Uterus (tissue), 4 donors: ENCODE measurements around the gene PSMC3. TPM values are rescaled to one million over a fixed set of nuclear protein-coding genes. Genes with fewer than 3 reads are reported as not detected.

Experiments used
- DNase-seq, 2 donors: peaks; one replicate each; pipeline ENCODE4 v3.0.0-alpha.2; 2019 to 2020
- H3K27ac ChIP-seq, 2 donors: fragments of 200-600 bp; sonication (generic); 1 replicate in 1 of 2; 2 replicates in 1 of 2; pipeline ENCODE4 v1.5.1; 2016 to 2018
- H3K27me3 ChIP-seq, 2 donors: fragments of 200-600 bp; sonication (generic); one replicate each; pipeline ENCODE4 v1.5.1; 2018 to 2019; ENCODE audit warnings: control low read depth in 1 of 2
- H3K36me3 ChIP-seq, 2 donors: fragments of 200-600 bp; sonication (generic); one replicate each; pipeline ENCODE4 v1.5.1; 2019; ENCODE audit warnings: control low read depth in 1 of 2
- H3K4me1 ChIP-seq, 2 donors: fragments of 200-600 bp; sonication (generic); one replicate each; pipeline ENCODE4 v1.5.1; 2018 to 2019; ENCODE audit warnings: control low read depth in 1 of 2
- H3K4me3 ChIP-seq, 2 donors: fragments of 200-600 bp; sonication (generic); 1 replicate in 1 of 2; 2 replicates in 1 of 2; pipeline ENCODE4 v1.5.1; 2018 to 2019; ENCODE audit warnings: mild to moderate bottlenecking in 1 of 2
- H3K9me3 ChIP-seq, 2 donors: fragments of 200-600 bp; sonication (generic); one replicate each; pipeline ENCODE4 v1.5.1; 2019; ENCODE audit warnings: control low read depth in 1 of 2
- POLR2A ChIP-seq, 2 donors: fragments of 450-650 bp; IDR thresholded peaks; one replicate each; pipeline ENCODE4 v1.6.1; 2016; ENCODE audit warnings: antibody characterized with exemption in 2 of 2, mild to moderate bottlenecking in 1 of 2, moderate library complexity in 1 of 2
- intact Hi-C: fragments of 100-400 bp; cut with DNase I; formaldehyde crosslinking; loops from one replicate; pipeline ENCODE4 v1.15.1; 2023; ENCODE audit warnings: low total_unique reads
- total RNA-seq, 4 donors: library from RNA; depleted of rRNA in 3 of 4; stranded (reverse); fragments of >200 nt in 3 of 4; gene quantifications; one replicate each; pipeline versions ENCODE4 v1.1.0 to v1.2.4, GENCODE V29; 2014 to 2023
- TF ChIP-seq, protein P1 (sequence below), 4 experiments: fragments of 200-600 bp in 2 of 4; fragments of 450-650 bp in 2 of 4; sonication (generic) in 2 of 4; IDR thresholded peaks; one replicate each; pipeline ENCODE4 v1.5.1; 2016 to 2019; ENCODE audit warnings: antibody characterized with exemption in 4 of 4, mild to moderate bottlenecking in 2 of 4, moderate library complexity in 1 of 4
- donor health status: DM: yes; HTN: yes; CAD: no.

The PSMC3 gene
- total RNA-seq, 4 donors from 2014 or later, result 43.8 to 161 (median 96.2) TPM

DNA sequence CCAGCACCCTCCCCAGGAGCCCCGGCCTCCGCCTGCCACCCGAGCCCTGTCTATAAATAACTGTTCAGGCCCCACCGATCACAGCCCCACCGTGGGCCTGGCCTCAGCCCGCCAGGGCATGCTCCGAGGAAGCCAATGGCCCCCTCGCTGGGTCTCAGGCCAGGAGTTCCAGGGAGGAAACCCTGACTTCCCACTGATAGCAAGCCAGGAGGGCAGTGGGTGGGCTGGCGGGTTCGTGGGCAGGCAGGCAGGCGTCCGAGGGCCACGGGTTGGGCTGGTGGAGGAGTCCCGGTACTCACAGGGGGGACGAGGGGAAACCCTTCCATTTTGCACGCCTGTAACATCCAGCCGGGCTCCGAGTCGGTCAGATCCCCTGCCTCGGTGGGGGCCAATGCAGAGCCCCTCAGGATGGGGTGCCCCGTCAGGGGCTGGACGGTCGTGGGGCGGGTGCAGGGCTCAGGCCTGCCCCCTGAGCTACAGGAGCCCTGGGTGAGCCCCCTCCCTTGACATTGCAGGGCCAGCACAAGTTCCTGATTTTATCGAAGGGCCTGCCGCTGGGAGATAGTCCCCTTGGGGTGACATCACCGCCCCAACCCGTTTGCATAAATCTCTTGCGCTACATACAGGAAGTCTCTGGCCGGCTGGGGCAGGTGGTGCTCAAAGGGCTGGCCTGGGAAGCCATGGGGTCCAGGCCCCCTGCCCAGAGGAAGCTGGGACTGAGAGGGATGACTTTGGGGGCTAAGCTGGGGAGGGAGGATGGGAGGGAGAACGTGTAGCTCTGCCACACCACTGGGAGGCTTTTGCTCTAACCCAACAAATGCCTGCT is 48.0 kb downstream of the PSMC3 start, which contains the start of gene SPI1:
TSS of gene SPI1 (minus strand) at position 538 of the 826 bp plus-strand sequence. CDS start at position 344, 194 bp downstream.
- no peak for TF ChIP-seq POLR2A (IDR thresholded peaks at IDR 0.05)
- TF ChIP-seq, protein P1, sequence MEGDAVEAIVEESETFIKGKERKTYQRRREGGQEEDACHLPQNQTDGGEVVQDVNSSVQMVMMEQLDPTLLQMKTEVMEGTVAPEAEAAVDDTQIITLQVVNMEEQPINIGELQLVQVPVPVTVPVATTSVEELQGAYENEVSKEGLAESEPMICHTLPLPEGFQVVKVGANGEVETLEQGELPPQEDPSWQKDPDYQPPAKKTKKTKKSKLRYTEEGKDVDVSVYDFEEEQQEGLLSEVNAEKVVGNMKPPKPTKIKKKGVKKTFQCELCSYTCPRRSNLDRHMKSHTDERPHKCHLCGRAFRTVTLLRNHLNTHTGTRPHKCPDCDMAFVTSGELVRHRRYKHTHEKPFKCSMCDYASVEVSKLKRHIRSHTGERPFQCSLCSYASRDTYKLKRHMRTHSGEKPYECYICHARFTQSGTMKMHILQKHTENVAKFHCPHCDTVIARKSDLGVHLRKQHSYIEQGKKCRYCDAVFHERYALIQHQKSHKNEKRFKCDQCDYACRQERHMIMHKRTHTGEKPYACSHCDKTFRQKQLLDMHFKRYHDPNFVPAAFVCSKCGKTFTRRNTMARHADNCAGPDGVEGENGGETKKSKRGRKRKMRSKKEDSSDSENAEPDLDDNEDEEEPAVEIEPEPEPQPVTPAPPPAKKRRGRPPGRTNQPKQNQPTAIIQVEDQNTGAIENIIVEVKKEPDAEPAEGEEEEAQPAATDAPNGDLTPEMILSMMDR (IDR thresholded peaks at IDR 0.05), result no peak
- DNase-seq, result no peak
- Histone ChIP-seq H3K36me3 (no peaks in the 10 kb centered on the region), H3K27me3 (no peaks in the 10 kb centered on the region), H3K4me3 (no peak within 1 kb of the TSS), H3K27ac (no peak within 1 kb of the TSS), H3K4me1 (no peaks in the 10 kb centered on the region), H3K9me3 (no peaks in the 10 kb centered on the region)
- intact Hi-C loops, result loop anchor here (10.0 kb wide), 1 partner anchor 467 kb away; the partner anchor contains the start of gene NUP160

DNA sequence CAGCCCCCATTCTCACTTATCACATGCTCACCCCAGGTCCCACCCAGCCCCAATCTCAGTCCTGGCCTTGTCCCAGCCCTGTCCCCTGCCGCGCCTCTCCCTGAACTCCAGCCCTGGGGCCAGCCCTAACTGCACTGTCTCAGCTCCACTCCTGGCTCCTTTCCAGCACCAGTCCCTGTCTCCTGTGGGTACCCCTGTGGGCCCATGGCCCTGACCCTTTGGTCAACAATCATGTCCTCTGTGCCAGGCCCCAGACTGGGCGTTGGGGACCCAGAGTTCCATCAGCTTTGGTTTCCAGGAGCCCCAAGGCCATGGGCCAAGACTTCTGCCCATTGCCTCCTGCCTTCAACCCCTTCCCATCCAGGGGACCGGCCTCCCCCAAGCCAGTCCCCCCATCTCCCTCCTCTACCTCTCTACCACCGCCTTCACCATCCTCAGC is 48.6 kb downstream of the PSMC3 start:
- TF ChIP-seq POLR2A (IDR thresholded peaks at IDR 0.05), result no peak
- TF ChIP-seq, protein P1 (IDR thresholded peaks at IDR 0.05), result no peak
- H3K27ac ChIP-seq, result no peak overlapping the region

DNA sequence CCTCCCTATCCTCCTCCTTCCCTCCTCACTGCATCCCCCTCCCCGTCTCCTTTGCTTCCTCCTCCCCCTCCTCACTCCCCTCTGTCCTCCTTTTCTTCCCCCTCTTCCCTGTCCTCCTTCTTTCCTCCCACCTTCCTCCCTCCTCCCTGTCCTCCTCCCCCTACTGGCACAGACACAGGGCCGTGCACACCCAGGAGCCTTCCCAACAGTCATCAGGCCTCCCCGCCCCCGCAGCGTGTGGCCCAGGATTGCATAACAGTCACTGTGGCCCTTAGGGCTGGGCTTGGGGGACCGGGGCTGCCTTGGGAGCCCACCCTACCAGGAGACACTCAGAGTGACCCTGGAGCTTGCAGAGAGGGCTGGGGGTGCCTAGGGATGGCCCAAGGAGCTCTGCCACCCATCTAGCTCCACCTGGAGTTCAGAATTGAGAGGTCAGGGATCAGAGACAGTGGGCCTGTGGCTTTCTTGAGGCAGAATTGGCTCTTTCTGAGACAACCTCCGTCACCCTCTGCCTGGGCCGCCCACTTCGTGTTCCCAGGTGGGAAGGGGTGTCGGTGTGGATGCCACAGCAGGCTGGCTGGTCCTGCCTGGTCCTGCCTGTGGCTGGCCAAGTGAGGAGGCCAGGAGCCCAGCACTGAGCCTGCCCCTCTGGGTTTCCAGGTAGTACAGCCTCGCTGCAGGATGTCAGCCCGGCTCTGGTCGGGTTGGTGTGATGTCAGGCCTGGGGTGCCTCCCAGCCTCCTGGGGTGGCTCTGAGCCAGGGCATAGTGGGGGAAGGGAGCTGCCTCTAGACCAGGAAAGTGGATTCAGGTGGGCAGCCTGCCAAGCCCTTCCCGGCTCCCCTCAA is 49.5 kb downstream of the PSMC3 start:
- H3K4me3 ChIP-seq, result no peak overlapping the region
- H3K27ac ChIP-seq, result no peak overlapping the region
- intact Hi-C loops, result loop anchor here (10.0 kb wide), 1 partner anchor 468 kb away; the partner anchor contains the start of gene NUP160
- H3K4me1 ChIP-seq, result no peaks in the 10 kb centered on the region
- H3K9me3 ChIP-seq, result no peaks in the 10 kb centered on the region
- DNase-seq, result no peak
- no peaks in the 10 kb centered on the region for H3K27me3 ChIP-seq
- TF ChIP-seq, protein P1 (IDR thresholded peaks at IDR 0.05), result no peak
- no peak for TF ChIP-seq POLR2A (IDR thresholded peaks at IDR 0.05)
- H3K36me3 ChIP-seq, result no peaks in the 10 kb centered on the region

More for the DNA sequence above, 48.6 kb downstream of the PSMC3 start:
- Histone ChIP-seq H3K27me3 (no peaks in the 10 kb centered on the region), H3K9me3 (no peaks in the 10 kb centered on the region), H3K4me1 (no peaks in the 10 kb centered on the region), H3K4me3 (no peak overlapping the region), H3K36me3 (no peaks in the 10 kb centered on the region)
- no peak for DNase-seq
- intact Hi-C loops, result loop anchor here (10.0 kb wide), 1 partner anchor 467 kb away; the partner anchor contains the start of gene NUP160

DNA sequence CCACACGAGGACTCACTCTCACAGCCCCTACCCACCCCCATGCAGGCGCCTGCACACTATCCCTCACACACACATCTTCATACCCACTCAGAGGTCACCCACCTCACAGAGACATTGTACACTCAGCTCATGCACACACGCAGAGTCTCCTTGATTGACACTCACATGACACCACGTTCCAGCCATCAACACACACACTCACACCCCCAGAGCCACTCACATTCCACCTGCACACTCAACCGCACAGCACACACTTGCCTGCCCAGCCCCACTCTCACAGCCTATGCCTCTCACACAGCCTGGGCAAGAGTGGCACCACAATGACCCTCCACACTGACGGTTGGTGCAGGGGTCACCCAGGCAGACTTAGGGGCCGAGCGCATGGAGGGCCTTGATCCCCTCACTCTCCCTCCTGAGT is 50.1 kb downstream of the PSMC3 start:
- H3K4me3 ChIP-seq, result no peak overlapping the region
- TF ChIP-seq, protein P1 (IDR thresholded peaks at IDR 0.05), result no peak
- TF ChIP-seq POLR2A (IDR thresholded peaks at IDR 0.05), result no peak
- H3K9me3 ChIP-seq, result no peaks in the 10 kb centered on the region
- no peaks in the 10 kb centered on the region for H3K27me3 ChIP-seq
- no peaks in the 10 kb centered on the region for H3K36me3 ChIP-seq
- DNase-seq, result no peak
- intact Hi-C loops, result loop anchor here (10.0 kb wide), 1 partner anchor 469 kb away; the partner anchor contains the start of gene NUP160
- no peaks in the 10 kb centered on the region for H3K4me1 ChIP-seq
- H3K27ac ChIP-seq, result no peak overlapping the region
